ENCODE results near the gene RBBP9.

The RBBP9 gene

DNA sequence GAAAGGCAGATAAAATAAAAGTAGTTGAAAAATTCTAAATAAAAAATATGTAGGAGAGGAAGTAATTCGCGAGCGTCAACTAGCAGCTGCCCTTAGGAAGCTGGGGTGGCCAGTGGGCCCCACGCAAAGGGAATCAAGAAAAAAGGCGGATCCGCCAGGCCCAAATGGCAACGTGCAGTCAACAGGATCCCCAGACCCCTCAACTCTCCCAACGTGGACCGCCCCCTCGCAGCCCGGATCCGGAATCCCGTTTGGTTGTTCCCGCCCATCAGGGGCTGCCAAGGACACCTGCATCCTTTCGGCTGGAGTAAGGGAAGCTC is 30.5 kb downstream of the RBBP9 start (continued):
- TF ChIP-seq, protein P1, sequence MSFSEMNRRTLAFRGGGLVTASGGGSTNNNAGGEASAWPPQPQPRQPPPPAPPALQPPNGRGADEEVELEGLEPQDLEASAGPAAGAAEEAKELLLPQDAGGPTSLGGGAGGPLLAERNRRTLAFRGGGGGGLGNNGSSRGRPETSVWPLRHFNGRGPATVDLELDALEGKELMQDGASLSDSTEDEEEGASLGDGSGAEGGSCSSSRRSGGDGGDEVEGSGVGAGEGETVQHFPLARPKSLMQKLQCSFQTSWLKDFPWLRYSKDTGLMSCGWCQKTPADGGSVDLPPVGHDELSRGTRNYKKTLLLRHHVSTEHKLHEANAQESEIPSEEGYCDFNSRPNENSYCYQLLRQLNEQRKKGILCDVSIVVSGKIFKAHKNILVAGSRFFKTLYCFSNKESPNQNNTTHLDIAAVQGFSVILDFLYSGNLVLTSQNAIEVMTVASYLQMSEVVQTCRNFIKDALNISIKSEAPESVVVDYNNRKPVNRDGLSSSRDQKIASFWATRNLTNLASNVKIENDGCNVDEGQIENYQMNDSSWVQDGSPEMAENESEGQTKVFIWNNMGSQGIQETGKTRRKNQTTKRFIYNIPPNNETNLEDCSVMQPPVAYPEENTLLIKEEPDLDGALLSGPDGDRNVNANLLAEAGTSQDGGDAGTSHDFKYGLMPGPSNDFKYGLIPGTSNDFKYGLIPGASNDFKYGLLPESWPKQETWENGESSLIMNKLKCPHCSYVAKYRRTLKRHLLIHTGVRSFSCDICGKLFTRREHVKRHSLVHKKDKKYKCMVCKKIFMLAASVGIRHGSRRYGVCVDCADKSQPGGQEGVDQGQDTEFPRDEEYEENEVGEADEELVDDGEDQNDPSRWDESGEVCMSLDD (tag by site-specific recombination; IDR thresholded peaks at IDR 0.05): peak; percentile 37; the same call in 1 of the 2 replicates
- TF ChIP-seq, protein P2, sequence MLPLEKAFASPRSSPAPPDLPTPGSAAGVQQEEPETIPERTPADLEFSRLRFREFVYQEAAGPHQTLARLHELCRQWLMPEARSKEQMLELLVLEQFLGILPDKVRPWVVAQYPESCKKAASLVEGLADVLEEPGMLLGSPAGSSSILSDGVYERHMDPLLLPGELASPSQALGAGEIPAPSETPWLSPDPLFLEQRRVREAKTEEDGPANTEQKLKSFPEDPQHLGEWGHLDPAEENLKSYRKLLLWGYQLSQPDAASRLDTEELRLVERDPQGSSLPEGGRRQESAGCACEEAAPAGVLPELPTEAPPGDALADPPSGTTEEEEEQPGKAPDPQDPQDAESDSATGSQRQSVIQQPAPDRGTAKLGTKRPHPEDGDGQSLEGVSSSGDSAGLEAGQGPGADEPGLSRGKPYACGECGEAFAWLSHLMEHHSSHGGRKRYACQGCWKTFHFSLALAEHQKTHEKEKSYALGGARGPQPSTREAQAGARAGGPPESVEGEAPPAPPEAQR (tag by site-specific recombination; IDR thresholded peaks at IDR 0.05): no peak
- TF ChIP-seq BCL11A (tag by site-specific recombination; IDR thresholded peaks at IDR 0.05; ENCODE audit: low read depth) (no peak), ZNF837 (tag by site-specific recombination; IDR thresholded peaks at IDR 0.05) (no peak), ZNF391 (tag by site-specific recombination; IDR thresholded peaks at IDR 0.05; ENCODE audit: borderline replicate concordance, low read depth) (0 out of 2 replicates have a peak, but pooled peaks have one; percentile 25), ZNF202 (tag by site-specific recombination; IDR thresholded peaks at IDR 0.05; ENCODE audit: borderline replicate concordance) (no peak), ZBTB17 (tag by site-specific recombination; IDR thresholded peaks at IDR 0.05) (no peak), ZNF776 (tag by site-specific recombination; IDR thresholded peaks at IDR 0.05; ENCODE audit: borderline replicate concordance) (no peak), ZBTB1 (tag by site-specific recombination; IDR thresholded peaks at IDR 0.05) (no peak), GLI4 (tag by site-specific recombination; IDR thresholded peaks at IDR 0.05) (no peak), ZNF624 (tag by site-specific recombination; IDR thresholded peaks at IDR 0.05) (no peak), ZFP69B (tag by site-specific recombination; IDR thresholded peaks at IDR 0.05) (peak; percentile 90), ZNF629 (tag by site-specific recombination; IDR thresholded peaks at IDR 0.05) (no peak), ZNF184 (tag by site-specific recombination; IDR thresholded peaks at IDR 0.05) (no peak), KLF10 (tag by site-specific recombination; IDR thresholded peaks at IDR 0.05) (no peak), ZSCAN23 (tag by site-specific recombination; IDR thresholded peaks at IDR 0.05) (no peak), ZNF530 (tag by site-specific recombination; IDR thresholded peaks at IDR 0.05; ENCODE audit: low read depth) (no peak), YY1 (tag by site-specific recombination; IDR thresholded peaks at IDR 0.05) (no peak), ZNF138 (tag by site-specific recombination; IDR thresholded peaks at IDR 0.05; ENCODE audit: borderline replicate concordance) (no peak)
- TF ChIP-seq, protein P3, sequence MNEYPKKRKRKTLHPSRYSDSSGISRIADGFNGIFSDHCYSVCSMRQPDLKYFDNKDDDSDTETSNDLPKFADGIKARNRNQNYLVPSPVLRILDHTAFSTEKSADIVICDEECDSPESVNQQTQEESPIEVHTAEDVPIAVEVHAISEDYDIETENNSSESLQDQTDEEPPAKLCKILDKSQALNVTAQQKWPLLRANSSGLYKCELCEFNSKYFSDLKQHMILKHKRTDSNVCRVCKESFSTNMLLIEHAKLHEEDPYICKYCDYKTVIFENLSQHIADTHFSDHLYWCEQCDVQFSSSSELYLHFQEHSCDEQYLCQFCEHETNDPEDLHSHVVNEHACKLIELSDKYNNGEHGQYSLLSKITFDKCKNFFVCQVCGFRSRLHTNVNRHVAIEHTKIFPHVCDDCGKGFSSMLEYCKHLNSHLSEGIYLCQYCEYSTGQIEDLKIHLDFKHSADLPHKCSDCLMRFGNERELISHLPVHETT (tag by site-specific recombination; IDR thresholded peaks at IDR 0.05): no peak
- TF ChIP-seq, protein P4, sequence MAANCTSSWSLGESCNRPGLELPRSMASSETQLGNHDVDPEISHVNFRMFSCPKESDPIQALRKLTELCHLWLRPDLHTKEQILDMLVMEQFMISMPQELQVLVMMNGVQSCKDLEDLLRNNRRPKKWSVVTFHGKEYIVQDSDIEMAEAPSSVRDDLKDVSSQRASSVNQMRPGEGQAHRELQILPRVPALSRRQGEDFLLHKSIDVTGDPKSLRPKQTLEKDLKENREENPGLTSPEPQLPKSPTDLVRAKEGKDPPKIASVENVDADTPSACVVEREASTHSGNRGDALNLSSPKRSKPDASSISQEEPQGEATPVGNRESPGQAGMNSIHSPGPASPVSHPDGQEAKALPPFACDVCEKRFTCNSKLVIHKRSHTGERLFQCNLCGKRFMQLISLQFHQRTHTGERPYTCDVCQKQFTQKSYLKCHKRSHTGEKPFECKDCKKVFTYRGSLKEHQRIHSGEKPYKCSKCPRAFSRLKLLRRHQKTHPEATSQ (tag by site-specific recombination; IDR thresholded peaks at IDR 0.05): no peak
- TF ChIP-seq, protein P5, sequence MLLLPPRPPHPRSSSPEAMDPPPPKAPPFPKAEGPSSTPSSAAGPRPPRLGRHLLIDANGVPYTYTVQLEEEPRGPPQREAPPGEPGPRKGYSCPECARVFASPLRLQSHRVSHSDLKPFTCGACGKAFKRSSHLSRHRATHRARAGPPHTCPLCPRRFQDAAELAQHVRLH (tag by site-specific recombination; IDR thresholded peaks at IDR 0.05): no peak
- TF ChIP-seq, protein P6, sequence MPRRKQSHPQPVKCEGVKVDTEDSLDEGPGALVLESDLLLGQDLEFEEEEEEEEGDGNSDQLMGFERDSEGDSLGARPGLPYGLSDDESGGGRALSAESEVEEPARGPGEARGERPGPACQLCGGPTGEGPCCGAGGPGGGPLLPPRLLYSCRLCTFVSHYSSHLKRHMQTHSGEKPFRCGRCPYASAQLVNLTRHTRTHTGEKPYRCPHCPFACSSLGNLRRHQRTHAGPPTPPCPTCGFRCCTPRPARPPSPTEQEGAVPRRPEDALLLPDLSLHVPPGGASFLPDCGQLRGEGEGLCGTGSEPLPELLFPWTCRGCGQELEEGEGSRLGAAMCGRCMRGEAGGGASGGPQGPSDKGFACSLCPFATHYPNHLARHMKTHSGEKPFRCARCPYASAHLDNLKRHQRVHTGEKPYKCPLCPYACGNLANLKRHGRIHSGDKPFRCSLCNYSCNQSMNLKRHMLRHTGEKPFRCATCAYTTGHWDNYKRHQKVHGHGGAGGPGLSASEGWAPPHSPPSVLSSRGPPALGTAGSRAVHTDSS (tag by site-specific recombination; IDR thresholded peaks at IDR 0.05): no peak; the same call in 1 of the 2 replicates
- TF ChIP-seq, protein P7, sequence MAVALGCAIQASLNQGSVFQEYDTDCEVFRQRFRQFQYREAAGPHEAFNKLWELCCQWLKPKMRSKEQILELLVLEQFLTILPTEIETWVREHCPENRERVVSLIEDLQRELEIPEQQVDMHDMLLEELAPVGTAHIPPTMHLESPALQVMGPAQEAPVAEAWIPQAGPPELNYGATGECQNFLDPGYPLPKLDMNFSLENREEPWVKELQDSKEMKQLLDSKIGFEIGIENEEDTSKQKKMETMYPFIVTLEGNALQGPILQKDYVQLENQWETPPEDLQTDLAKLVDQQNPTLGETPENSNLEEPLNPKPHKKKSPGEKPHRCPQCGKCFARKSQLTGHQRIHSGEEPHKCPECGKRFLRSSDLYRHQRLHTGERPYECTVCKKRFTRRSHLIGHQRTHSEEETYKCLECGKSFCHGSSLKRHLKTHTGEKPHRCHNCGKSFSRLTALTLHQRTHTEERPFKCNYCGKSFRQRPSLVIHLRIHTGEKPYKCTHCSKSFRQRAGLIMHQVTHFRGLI (tag by site-specific recombination; IDR thresholded peaks at IDR 0.05): no peak
- TF ChIP-seq, protein P8, sequence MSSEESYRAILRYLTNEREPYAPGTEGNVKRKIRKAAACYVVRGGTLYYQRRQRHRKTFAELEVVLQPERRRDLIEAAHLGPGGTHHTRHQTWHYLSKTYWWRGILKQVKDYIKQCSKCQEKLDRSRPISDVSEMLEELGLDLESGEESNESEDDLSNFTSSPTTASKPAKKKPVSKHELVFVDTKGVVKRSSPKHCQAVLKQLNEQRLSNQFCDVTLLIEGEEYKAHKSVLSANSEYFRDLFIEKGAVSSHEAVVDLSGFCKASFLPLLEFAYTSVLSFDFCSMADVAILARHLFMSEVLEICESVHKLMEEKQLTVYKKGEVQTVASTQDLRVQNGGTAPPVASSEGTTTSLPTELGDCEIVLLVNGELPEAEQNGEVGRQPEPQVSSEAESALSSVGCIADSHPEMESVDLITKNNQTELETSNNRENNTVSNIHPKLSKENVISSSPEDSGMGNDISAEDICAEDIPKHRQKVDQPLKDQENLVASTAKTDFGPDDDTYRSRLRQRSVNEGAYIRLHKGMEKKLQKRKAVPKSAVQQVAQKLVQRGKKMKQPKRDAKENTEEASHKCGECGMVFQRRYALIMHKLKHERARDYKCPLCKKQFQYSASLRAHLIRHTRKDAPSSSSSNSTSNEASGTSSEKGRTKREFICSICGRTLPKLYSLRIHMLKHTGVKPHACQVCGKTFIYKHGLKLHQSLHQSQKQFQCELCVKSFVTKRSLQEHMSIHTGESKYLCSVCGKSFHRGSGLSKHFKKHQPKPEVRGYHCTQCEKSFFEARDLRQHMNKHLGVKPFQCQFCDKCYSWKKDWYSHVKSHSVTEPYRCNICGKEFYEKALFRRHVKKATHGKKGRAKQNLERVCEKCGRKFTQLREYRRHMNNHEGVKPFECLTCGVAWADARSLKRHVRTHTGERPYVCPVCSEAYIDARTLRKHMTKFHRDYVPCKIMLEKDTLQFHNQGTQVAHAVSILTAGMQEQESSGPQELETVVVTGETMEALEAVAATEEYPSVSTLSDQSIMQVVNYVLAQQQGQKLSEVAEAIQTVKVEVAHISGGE (tag by site-specific recombination; conservative IDR thresholded peaks at IDR 0.05; ENCODE audit: low read depth): peak; percentile 56; the same call in 1 of the 2 replicates
